T-helper 2 cell (primary cell): ENCODE measurements around the gene MUC12.
A peak's percentile ranks its signal among the peaks of the same experiment; 100 is the strongest.
"Not testable (repeated sequence)": the region's sequence is repeated elsewhere in the genome, so short reads cannot be mapped to it uniquely, and the experiment has no call there.

Source experiments
- DNase-seq, 5 experiments: peaks; one replicate each; pipeline versions ENCODE4 v3.0.0 to v3.0.0-alpha.2; 2012 to 2022

Gene MUC12

DNA sequence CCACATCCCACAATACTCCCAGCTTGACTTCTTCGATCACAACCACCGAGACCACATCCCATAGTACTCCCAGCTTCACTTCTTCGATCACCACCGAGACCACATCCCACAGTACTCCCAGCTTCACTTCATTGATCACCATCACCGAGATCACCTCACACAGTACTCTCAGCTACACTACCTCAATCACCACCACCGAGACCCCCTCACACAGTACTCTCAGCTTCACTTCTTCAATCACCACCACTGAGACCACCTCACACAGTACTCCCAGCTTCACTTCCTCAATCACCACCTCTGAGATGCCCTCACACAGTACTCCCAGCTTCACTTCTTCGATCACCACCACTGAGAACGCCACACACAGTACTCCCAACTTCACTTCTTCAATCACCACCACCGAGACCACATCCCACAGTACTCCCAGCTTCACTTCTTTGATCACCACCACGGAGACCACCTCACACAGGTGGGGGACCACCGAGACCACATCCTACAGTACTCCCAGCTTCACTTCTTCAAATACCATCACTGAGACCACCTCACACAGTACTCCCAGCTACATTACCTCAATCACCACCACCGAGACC is 11.4 kb upstream of the MUC12 start:
- DNase-seq = peak in 1 of 5 experiments; percentile 31

- no peak for DNase-seq
These were observed 9.5 kb upstream of the MUC12 start for GRCh38 chr7:100959894-100960293.

- DNase-seq = no peak
These were observed 6.8 kb upstream of the MUC12 start for GRCh38 chr7:100962537-100962936.

DNA sequence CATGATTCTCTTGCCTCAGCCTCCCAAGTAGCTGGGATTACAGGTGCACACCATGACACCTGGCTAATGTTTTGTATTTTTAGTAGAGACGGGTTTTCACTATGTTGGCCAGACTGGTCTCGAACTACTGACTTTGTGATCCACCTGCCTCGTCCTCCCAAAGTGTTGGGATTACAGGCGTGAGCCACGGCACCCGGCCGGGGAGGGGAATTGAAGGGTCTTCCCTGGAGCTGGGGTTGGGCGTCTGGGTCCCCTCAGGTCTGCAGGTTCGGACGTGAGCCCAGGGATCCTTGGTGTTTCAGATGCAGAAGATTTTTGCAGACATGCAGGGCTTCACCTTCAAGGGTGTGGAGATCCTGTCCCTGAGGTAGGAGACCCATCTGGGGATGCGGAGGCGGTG is 6.0 kb upstream of the MUC12 start:
- no peak for DNase-seq

GRCh38 chr7:100963874-100964273 is 5.5 kb upstream of the MUC12 start:
- no peak for DNase-seq

- DNase-seq = no peak
These were observed 4.7 kb upstream of the MUC12 start for GRCh38 chr7:100964630-100965029.

- no peak for DNase-seq
These were observed 4.2 kb upstream of the MUC12 start for GRCh38 chr7:100965045-100965722.

DNA sequence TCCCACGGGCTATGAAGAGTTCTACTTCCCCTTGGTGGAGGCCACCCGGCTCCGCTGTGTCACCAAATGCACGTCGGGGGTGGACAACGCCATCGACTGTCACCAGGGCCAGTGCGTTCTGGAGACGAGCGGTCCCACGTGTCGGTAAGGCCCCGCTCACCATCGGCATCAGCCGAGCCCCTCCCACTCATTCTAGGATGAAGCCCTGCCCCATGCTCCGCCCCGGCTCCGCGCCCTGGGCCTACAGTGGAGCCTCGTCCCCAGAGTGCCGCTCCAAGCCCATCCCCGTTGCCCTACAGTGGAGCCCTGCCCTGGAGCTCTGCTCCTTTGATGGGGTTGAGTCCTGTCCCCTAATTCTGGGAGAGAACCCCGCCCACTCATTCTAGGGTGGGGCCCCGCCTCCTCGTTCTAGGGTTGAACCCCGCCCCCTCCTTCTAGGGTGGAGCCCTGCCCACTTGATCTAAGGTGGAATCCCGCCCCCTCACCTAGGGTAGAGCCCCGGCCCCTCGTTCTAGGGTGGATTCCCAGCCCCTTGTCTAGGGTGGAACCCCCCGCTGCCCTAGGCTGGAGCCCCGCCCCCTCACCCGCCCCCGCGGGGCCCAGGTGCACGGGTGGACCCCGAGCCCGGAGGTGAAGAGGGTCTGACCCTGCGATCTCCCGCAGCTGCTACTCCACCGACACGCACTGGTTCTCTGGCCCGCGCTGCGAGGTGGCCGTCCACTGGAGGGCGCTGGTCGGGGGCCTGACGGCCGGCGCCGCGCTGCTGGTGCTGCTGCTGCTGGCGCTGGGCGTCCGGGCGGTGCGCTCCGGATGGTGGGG is 3.4 kb upstream of the MUC12 start:
- peak; percentile 38 to 71 (median 60) for DNase-seq

GRCh38 chr7:100966542-100967291 is 2.6 kb upstream of the MUC12 start:
- no peak for DNase-seq

- DNase-seq = no peak
These were observed 2.0 kb upstream of the MUC12 start for GRCh38 chr7:100967292-100967863.

- no peak for DNase-seq
These were observed 1.3 kb upstream of the MUC12 start for GRCh38 chr7:100968031-100968430.

DNA sequence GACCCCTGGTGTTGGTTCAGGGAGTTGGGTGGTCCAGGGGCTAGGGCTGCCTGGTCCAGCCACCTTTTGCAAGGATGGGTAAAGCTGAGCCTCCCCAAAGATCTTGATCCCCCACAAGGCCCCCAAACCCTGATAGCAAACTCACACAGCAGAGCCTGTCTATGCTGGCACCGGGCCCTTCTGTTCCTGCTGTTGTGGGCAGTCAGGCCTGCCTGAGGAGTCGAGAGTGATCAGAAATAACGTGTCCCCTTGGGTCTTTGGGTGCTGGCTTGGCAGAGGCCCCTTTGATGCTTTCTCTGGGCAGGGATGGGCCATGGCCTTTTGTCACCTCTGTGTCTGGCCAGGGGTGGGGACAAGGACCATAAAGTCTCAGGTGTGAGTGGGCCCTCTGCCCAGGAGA is 715 bp upstream of the MUC12 start:
- DNase-seq = no peak

DNA sequence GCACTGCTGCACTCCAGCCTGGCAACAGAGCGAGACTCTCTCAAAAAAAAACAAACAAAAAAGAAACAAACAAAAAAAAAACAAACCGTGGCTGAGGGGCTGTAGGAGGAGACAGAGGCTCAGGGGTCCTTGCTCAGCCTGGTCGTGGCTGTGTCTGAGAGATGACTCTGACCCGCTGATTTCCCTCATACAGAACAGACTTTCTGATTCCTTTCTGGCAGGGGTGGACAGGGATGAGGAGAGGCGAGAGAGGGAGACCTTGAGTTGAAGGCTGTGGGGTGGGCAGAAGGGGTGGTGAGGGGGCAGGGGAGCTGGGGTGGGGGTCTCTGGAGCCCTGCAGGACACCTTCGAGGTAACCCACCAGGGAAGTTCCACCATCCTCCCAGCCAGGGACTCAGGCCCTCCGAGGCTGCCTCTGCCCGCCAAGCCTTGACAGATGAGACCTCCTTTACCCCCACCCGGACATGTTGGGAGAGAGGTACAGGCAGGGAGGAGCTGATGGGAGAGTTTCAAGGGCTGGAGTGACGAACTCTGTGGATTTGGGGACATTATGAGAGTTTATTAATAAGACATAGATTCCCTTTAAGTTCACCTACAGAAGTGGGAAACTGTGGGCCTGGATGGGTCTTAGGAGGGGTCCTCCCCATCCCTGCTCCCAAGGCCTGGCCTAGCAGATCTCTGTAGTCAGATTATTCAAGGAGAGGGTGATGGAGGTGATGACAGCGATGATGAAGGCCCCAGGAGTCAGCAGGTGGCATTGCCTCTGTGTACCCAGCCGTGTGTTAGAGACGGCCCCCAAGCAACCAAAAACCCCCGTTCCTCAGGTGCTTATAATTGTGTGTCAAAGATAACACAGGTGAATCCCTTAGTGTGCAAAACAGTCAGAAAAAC is 2.0 kb downstream of the MUC12 start:
- no peak for DNase-seq

DNA sequence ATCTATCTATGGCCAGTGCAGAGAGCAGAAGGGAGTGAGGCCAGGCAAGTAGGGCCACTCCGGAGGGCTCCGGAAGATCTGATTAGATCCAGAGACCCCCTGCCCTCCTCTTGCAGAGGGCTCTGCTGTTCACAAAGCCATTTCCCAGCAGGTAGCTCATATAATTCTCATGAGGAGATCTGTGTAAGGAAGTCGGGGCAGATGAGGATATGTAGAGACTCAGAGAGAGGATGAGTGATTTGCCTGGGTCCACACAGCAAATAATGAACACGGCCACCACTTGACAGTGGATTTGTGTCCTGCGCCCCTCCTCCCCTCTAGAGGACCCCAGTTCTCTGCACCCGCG is 2.6 kb downstream of the MUC12 start:
- no peak for DNase-seq

DNA sequence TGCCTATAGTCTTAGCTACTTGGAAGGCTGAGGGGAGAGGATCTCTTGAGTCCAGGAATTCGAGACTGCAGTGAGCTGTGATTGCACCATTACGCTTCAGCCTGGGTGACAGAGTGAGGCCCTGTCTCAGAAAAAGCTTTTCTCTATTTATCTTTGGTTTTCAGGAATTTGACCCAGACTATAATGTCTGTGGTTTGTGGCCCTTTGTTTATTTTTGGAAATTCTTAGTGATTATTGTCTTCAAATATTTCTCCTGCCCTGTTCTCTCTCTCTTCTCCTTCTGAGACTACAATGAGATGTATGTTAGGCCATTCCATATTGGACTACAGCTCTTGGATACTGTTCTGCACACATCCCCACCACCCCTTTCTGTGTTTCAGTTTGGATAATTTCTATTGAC is 4.7 kb downstream of the MUC12 start:
- DNase-seq = no peak

DNA sequence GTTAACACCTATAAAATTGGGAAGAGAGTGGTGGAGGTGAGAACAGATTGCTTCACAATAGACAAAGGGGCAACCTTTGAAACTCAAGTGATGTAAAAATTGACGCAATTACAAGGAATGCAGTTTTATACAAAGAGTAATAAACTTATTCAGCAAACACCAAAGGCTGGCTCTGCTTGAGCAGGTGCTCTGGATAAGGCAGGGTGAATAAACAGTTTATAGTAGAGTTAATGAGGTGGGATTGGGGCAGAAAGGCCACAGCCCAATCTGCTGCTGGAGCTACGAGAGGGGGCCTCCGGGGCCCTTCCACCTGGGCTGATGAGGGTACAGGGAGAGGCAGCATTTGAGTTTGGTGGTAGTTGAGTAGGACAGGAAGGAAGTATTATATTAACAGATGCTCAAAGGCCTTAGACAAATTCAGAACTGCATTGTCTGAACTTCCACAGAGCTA is 6.0 kb downstream of the MUC12 start:
- no peak for DNase-seq

GRCh38 chr7:100978300-100978699 is 8.9 kb downstream of the MUC12 start:
- no peak for DNase-seq

- DNase-seq = no peak
These were observed 14.3 kb downstream of the MUC12 start for GRCh38 chr7:100983451-100984187.

- not testable (repeated sequence) for DNase-seq
These were observed 15.0 kb downstream of the MUC12 start for GRCh38 chr7:100984241-100984918.

DNA sequence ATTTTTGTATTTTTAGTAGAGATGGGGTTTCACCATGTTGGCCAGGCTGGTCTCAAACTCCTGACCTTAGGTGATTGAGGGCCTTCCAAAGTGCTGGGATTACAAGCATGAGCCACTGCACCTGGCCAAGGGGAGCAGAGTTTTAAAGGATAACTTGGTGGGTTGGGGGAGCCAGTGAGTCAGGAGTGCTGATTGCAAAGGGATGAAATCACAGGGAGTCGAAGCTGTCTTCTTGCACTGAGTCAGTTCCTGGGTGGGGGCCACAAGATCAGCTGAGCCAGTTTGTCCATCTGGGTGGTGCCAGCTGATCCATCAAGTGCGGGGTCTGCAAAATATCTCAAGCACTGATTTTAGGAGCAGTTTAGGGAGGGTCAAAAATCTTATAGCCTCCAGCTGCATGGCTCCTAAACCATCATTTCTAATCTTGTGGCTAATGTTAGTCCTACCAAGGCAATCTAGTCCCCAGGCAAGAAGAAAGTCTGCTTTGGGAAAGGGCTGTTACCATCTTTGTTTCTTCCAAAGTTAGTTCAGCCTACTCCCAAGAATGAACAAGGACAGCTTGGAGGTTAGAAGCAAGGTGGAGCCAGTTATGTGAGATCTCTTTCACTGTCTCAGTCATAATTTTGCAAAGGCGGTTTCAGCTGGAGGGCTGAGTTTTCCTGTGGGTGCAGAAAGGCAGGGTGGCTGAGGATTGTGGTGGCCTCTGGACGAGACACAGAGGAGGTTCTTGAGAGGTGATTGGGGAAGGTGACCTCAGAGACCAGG is 15.8 kb downstream of the MUC12 start:
- not testable (repeated sequence) for DNase-seq
